H1 (cell line): ENCODE results near the gene HACD1. TPM values are rescaled to one million over a fixed set of nuclear protein-coding genes. Genes with fewer than 3 reads are reported as not detected.

Experiments used
- BCL11A ChIP-seq, 2 experiments: IDR thresholded peaks; one replicate each; pipeline ENCODE4 v1.6.1; 2011; ENCODE audit warnings: low read depth in 2 of 2, low read length in 2 of 2, mild to moderate bottlenecking in 2 of 2
- HDAC2 ChIP-seq, 2 experiments: fragments of 300-600 bp in 1 of 2; sonication (generic) in 1 of 2; IDR thresholded peaks; 2 replicates each; pipeline ENCODE4 v1.6.1; 2011 to 2012; ENCODE audit warnings: low read depth in 2 of 2, low read length in 2 of 2, mild to moderate bottlenecking in 2 of 2, moderate library complexity in 2 of 2, borderline replicate concordance in 1 of 2, inconsistent platforms in 1 of 2
- MAFK ChIP-seq: IDR thresholded peaks from 2 replicates; pipeline ENCODE4 v1.6.1; 2012; ENCODE audit warnings: low read depth, mild to moderate bottlenecking, improper control_type of control experiment, low read length
- NRF1 ChIP-seq: IDR thresholded peaks from 2 replicates; pipeline ENCODE4 v1.6.1; 2011; ENCODE audit warnings: mild to moderate bottlenecking, low read depth, low read length, improper control_type of control experiment
- POLR2AphosphoS5 ChIP-seq: IDR thresholded peaks from 2 replicates; pipeline ENCODE4 v1.6.1; 2011; ENCODE audit warnings: low read depth, low read length
- polyA plus RNA-seq, 7 experiments: library from polyadenylated mRNA; depleted of rRNA in 3 of 7; stranded (reverse) in 5 of 7; unstranded in 2 of 7; fragments of >200 nt in 5 of 7; fragments of 200-250 nt in 2 of 7; gene quantifications; 1 replicate in 5 of 7; 2 replicates in 1 of 7; 4 replicates in 1 of 7; pipeline versions ENCODE4 v1.2.1 to v1.2.3, GENCODE V29; 2011 to 2013; ENCODE audit warnings: missing spikeins in 2 of 7, mixed read lengths in 2 of 7
- total RNA-seq: library from RNA; stranded (reverse); fragmentation: NEBNext Ultra II Directional; extraction: Animal tissue kit (Norgen Biotek cat#: 25700); gene quantifications from 2 replicates; pipeline ENCODE4 v1.2.1, GENCODE V29; 2021
- TF ChIP-seq, protein P1 (sequence below): fragments of 300-600 bp; sonication (generic); IDR thresholded peaks from 2 replicates; pipeline ENCODE4 v1.7.1; 2012; ENCODE audit warnings: low read length, moderate library complexity, mild to moderate bottlenecking, inconsistent platforms; ENCODE audit not compliant: insufficient replicate concordance

Gene HACD1
- total and polyA plus RNA-seq, 2 of the 8 experiments (the other 6 are each of a cell fraction or from before 2014, with no cell fraction given), result 18.7 to 30.8 TPM

DNA sequence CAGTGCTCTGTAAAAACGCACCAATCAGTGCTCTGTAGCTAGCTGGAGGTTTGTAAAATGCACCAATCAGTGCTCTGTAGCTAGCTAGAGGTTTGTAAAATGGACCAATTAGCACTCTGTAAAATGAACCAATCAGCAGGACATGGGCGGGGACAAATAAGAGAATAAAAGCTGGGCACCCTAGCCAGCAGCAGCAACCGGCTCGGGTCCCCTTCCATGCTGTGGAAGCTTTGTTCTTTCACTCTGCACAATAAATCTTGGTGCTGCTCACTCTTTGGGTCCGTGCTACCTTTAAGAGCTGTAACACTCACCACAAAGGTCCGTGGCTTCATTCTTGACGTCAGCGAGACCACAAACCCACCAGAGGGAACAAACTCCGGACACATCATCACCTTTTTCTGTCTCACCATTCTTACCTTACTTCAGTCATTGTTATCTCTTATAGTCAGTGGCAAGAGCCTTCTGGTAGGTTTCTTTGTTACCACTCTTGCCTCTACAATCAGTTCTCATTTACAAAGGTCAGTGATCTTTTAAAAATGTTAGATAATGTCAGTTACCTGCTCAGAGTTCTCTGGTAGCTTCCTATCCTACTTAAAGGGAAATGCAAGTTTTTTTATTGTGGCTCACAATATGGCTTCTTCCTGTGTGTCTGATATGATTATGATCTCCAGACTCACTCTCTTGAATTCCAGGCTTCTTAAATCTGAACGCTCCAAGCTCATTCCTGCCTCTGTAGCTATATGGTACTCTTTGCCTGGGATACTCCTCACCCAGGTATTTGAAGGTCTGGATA is 31.3 kb upstream of the HACD1 start (continued):
- TF ChIP-seq, protein P1, sequence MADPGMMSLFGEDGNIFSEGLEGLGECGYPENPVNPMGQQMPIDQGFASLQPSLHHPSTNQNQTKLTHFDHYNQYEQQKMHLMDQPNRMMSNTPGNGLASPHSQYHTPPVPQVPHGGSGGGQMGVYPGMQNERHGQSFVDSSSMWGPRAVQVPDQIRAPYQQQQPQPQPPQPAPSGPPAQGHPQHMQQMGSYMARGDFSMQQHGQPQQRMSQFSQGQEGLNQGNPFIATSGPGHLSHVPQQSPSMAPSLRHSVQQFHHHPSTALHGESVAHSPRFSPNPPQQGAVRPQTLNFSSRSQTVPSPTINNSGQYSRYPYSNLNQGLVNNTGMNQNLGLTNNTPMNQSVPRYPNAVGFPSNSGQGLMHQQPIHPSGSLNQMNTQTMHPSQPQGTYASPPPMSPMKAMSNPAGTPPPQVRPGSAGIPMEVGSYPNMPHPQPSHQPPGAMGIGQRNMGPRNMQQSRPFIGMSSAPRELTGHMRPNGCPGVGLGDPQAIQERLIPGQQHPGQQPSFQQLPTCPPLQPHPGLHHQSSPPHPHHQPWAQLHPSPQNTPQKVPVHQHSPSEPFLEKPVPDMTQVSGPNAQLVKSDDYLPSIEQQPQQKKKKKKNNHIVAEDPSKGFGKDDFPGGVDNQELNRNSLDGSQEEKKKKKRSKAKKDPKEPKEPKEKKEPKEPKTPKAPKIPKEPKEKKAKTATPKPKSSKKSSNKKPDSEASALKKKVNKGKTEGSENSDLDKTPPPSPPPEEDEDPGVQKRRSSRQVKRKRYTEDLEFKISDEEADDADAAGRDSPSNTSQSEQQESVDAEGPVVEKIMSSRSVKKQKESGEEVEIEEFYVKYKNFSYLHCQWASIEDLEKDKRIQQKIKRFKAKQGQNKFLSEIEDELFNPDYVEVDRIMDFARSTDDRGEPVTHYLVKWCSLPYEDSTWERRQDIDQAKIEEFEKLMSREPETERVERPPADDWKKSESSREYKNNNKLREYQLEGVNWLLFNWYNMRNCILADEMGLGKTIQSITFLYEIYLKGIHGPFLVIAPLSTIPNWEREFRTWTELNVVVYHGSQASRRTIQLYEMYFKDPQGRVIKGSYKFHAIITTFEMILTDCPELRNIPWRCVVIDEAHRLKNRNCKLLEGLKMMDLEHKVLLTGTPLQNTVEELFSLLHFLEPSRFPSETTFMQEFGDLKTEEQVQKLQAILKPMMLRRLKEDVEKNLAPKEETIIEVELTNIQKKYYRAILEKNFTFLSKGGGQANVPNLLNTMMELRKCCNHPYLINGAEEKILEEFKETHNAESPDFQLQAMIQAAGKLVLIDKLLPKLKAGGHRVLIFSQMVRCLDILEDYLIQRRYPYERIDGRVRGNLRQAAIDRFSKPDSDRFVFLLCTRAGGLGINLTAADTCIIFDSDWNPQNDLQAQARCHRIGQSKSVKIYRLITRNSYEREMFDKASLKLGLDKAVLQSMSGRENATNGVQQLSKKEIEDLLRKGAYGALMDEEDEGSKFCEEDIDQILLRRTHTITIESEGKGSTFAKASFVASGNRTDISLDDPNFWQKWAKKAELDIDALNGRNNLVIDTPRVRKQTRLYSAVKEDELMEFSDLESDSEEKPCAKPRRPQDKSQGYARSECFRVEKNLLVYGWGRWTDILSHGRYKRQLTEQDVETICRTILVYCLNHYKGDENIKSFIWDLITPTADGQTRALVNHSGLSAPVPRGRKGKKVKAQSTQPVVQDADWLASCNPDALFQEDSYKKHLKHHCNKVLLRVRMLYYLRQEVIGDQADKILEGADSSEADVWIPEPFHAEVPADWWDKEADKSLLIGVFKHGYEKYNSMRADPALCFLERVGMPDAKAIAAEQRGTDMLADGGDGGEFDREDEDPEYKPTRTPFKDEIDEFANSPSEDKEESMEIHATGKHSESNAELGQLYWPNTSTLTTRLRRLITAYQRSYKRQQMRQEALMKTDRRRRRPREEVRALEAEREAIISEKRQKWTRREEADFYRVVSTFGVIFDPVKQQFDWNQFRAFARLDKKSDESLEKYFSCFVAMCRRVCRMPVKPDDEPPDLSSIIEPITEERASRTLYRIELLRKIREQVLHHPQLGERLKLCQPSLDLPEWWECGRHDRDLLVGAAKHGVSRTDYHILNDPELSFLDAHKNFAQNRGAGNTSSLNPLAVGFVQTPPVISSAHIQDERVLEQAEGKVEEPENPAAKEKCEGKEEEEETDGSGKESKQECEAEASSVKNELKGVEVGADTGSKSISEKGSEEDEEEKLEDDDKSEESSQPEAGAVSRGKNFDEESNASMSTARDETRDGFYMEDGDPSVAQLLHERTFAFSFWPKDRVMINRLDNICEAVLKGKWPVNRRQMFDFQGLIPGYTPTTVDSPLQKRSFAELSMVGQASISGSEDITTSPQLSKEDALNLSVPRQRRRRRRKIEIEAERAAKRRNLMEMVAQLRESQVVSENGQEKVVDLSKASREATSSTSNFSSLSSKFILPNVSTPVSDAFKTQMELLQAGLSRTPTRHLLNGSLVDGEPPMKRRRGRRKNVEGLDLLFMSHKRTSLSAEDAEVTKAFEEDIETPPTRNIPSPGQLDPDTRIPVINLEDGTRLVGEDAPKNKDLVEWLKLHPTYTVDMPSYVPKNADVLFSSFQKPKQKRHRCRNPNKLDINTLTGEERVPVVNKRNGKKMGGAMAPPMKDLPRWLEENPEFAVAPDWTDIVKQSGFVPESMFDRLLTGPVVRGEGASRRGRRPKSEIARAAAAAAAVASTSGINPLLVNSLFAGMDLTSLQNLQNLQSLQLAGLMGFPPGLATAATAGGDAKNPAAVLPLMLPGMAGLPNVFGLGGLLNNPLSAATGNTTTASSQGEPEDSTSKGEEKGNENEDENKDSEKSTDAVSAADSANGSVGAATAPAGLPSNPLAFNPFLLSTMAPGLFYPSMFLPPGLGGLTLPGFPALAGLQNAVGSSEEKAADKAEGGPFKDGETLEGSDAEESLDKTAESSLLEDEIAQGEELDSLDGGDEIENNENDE, result no peak
- no peak for TF ChIP-seq BCL11A (IDR thresholded peaks at IDR 0.05; ENCODE audit: low read depth in 2 of 2, low read length in 2 of 2)
- TF ChIP-seq MAFK, result no peak
- TF ChIP-seq NRF1, result no peak
- TF ChIP-seq HDAC2 (IDR thresholded peaks at IDR 0.05; ENCODE audit: borderline replicate concordance in 1 of 2, low read depth in 2 of 2, low read length in 2 of 2), result no peak
- TF ChIP-seq POLR2AphosphoS5, result no peak
